Body of pancreas (tissue), 4 donors: Measurements from ENCODE around the gene PDE7B.

ENCODE experiments used
- POLR2A ChIP-seq, 3 donors: fragments of 450-650 bp; IDR thresholded peaks; one replicate each; pipeline ENCODE4 v1.6.1; 2016; ENCODE audit warnings: antibody characterized with exemption in 3 of 3, mild to moderate bottlenecking in 2 of 3
- TF ChIP-seq, protein P1 (sequence below), 7 experiments: fragments of 450-650 bp in 4 of 7; fragments of 200-600 bp in 3 of 7; sonication (generic) in 3 of 7; IDR thresholded peaks; one replicate each; pipeline ENCODE4 v1.5.1; 2016 to 2019; ENCODE audit warnings: antibody characterized with exemption in 7 of 7

- TF ChIP-seq, protein P1, sequence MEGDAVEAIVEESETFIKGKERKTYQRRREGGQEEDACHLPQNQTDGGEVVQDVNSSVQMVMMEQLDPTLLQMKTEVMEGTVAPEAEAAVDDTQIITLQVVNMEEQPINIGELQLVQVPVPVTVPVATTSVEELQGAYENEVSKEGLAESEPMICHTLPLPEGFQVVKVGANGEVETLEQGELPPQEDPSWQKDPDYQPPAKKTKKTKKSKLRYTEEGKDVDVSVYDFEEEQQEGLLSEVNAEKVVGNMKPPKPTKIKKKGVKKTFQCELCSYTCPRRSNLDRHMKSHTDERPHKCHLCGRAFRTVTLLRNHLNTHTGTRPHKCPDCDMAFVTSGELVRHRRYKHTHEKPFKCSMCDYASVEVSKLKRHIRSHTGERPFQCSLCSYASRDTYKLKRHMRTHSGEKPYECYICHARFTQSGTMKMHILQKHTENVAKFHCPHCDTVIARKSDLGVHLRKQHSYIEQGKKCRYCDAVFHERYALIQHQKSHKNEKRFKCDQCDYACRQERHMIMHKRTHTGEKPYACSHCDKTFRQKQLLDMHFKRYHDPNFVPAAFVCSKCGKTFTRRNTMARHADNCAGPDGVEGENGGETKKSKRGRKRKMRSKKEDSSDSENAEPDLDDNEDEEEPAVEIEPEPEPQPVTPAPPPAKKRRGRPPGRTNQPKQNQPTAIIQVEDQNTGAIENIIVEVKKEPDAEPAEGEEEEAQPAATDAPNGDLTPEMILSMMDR (IDR thresholded peaks at IDR 0.05): no peak
- no peak for TF ChIP-seq POLR2A (IDR thresholded peaks at IDR 0.05)
Measured at GRCh38 chr6:135895231-135895911, 43.9 kb downstream of the PDE7B start.
